Psoas muscle (tissue), 8 donors: ENCODE measurements around the gene TSPAN32. TPM values are rescaled to one million over a fixed set of nuclear protein-coding genes. Genes with fewer than 3 reads are reported as not detected.

Experiments used
- ATAC-seq, 4 donors: fragments of 200-7000 bp; cut with Tn5 transposase; one replicate each; pipeline ENCODE4 v1.9.1; 2020; ENCODE audit warnings: moderate library complexity in 3 of 4, mild to moderate bottlenecking in 2 of 4
- DNase-seq, 2 donors: peaks; one replicate each; pipeline ENCODE4 v3.0.0-alpha.2; 2020
- H3K27ac ChIP-seq: fragments of 200-600 bp; one replicate; pipeline ENCODE4 v1.8.0; 2022
- H3K27me3 ChIP-seq, 3 donors: fragments of 200-600 bp in 1 of 3; one replicate each; pipeline versions ENCODE4 v1.6.1 to v1.8.0; 2013 to 2022; ENCODE audit warnings: low read length in 2 of 3, mild to moderate bottlenecking in 2 of 3, moderate library complexity in 1 of 3; ENCODE audit not compliant: insufficient read depth in 3 of 3
- H3K36me3 ChIP-seq, 2 donors: fragments of 200-600 bp in 1 of 2; one replicate each; pipeline versions ENCODE4 v1.6.1 to v1.8.0; 2013 to 2022; ENCODE audit warnings: low read depth in 1 of 2, mild to moderate bottlenecking in 1 of 2, moderate library complexity in 1 of 2; ENCODE audit not compliant: insufficient read depth in 1 of 2
- H3K4me1 ChIP-seq: fragments of 200-600 bp; one replicate; pipeline ENCODE4 v1.8.0; 2022
- H3K4me3 ChIP-seq: fragments of 200-600 bp; one replicate; pipeline ENCODE4 v1.8.0; 2022; ENCODE audit warnings: mild to moderate bottlenecking
- H3K9me3 ChIP-seq: fragments of 200-600 bp; one replicate; pipeline ENCODE4 v1.8.0; 2022
- WGBS, 3 donors: extraction: QIAGEN DNeasy Blood & Tissue Kit; methylation state at CpG; one replicate each; pipeline versions ENCODE4 v1.1.6 to v1.1.7; 2013; 5-methylcytosine and 5-hydroxymethylcytosine counted together
- intact Hi-C, 2 donors: fragments of 100-400 bp; cut with DNase I; formaldehyde crosslinking; loops; one replicate each; pipeline versions ENCODE4 v1.11.0 to v1.14.2; 2022
- polyA plus RNA-seq, 3 donors: library from polyadenylated mRNA; stranded (reverse); fragments of 200-250 nt; gene quantifications; one replicate each; pipeline ENCODE4 v1.2.3, GENCODE V29; 2013
- total RNA-seq, 4 donors: library from RNA; stranded (reverse); fragmentation: NEBNext Ultra II Directional in 2 of 4; extraction: Animal tissue kit (Norgen Biotek cat#: 25700) in 2 of 4; gene quantifications; one replicate each; pipeline versions ENCODE4 v1.2.1 to v1.2.4, GENCODE V29; 2021 to 2023
- TF ChIP-seq, protein P1 (sequence below): fragments of 200-600 bp; IDR thresholded peaks from one replicate; pipeline ENCODE4 v1.8.0; 2022; ENCODE audit warnings: antibody characterized with exemption
- donor health status: healthy with polysubstance abuse.
- donor health status: DM: no; HTN: no; CAD: no; lungs with moderate emphysema.
- donor health status: Bipolar disorder and iron deficiency.
- donor health status: healthy.
- donor health status: DM: yes; HTN: yes; CAD: no.
- donor health status: DM: no; HTN: no; CAD: no.
- donor health status: DM: no; HTN: no; CAD: no.
- donor health status: DM: yes; HTN: yes; CAD: no.

Gene TSPAN32
- total and polyA plus RNA-seq, 7 donors: 0.04 to 0.56 (median 0.21) TPM; not detected in 1

DNA sequence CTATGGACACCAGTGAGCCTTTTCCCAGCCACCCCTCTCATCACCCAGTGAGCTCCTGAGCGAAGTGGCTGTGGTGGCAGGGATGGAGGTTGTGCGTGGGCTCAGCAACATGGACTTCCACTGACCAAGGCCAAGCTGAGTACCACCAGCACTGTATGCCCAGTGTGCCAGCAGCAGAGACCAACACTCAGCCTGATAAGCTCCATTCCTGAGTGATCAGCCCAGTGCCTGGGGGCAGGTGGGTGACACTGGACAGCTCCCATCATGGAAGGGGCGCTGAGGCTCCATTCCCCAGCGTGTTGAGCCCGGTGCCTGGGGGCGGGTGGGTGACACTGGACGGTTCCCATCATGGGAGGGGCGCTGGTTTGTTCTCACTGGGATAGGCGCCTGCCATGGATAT, 57.7 kb downstream of the TSPAN32 start:
- H3K36me3 ChIP-seq: no peaks in the 10 kb centered on the region
- no peak overlapping the region for H3K4me3 ChIP-seq
- ATAC-seq (no peak), DNase-seq (no peak)
- H3K4me1 ChIP-seq: no peaks in the 10 kb centered on the region
- 90 to 96% (median 90%) methylated on average over 9 of the region's 9 CpGs for WGBS, 3 donors
- TF ChIP-seq, protein P1, sequence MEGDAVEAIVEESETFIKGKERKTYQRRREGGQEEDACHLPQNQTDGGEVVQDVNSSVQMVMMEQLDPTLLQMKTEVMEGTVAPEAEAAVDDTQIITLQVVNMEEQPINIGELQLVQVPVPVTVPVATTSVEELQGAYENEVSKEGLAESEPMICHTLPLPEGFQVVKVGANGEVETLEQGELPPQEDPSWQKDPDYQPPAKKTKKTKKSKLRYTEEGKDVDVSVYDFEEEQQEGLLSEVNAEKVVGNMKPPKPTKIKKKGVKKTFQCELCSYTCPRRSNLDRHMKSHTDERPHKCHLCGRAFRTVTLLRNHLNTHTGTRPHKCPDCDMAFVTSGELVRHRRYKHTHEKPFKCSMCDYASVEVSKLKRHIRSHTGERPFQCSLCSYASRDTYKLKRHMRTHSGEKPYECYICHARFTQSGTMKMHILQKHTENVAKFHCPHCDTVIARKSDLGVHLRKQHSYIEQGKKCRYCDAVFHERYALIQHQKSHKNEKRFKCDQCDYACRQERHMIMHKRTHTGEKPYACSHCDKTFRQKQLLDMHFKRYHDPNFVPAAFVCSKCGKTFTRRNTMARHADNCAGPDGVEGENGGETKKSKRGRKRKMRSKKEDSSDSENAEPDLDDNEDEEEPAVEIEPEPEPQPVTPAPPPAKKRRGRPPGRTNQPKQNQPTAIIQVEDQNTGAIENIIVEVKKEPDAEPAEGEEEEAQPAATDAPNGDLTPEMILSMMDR: no peak
- no peak overlapping the region for H3K27ac ChIP-seq
- intact Hi-C loops: no loop called here
- no peaks in the 10 kb centered on the region for H3K27me3 ChIP-seq
- H3K9me3 ChIP-seq: no peaks in the 10 kb centered on the region

DNA sequence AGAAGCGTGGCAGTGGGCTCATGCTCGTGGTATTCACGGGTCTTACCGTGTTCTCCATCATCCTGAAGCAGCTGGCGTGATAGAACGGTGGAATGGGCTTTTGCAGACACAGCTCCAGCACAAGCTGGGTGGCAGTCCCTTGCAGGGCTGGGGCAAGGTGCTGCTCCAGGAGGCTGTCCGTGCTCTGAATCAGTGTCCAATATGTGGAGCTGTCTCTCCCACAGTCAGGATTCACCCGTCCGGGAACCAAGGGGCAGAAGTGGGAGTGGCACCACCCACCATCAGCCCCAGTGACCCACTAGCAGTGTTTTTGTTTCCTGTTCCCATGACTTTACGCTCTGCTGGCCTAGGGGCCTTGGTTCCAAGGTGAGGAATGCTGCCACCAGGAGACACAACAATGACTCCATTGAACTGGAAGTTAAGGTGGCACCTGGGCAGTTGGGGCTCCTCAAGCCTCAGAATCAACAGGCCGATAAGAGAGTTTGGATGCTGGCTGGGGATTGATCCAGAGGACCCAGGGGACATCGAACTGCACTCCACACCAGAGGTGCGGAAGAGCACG, 58.3 kb downstream of the TSPAN32 start:
- WGBS, 3 donors: 90 to 92% (median 90%) methylated on average over 14 of the region's 14 CpGs
- no peaks in the 10 kb centered on the region for H3K4me1 ChIP-seq
- ATAC-seq: no peak
- no peaks in the 10 kb centered on the region for H3K36me3 ChIP-seq
- TF ChIP-seq, protein P1: no peak
- intact Hi-C loops: no loop called here
- H3K9me3 ChIP-seq: no peaks in the 10 kb centered on the region
- no peak overlapping the region for H3K4me3 ChIP-seq
- no peaks in the 10 kb centered on the region for H3K27me3 ChIP-seq
- no peak for DNase-seq
- H3K27ac ChIP-seq: no peak overlapping the region

DNA sequence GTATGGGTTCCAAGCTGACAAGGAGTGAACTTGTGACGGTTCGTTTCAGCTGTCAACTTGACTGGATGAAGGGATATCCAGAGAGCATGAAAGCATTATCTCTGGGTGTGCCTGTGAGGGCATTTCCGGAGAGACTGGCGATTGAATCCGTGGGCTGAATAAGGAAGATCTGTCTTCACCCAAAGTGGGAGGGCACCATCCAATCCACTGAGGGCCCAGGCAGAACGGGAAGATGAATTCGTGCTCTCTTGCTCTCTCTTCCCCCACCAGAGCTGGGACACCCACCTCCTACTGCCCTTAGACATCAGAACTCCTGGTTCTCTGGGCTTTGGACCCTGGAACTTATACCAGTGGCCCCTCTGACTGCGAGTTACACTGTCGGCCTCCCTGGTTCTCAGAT, 59.8 kb downstream of the TSPAN32 start:
- Histone ChIP-seq H3K36me3 (no peaks in the 10 kb centered on the region), H3K27me3 (no peaks in the 10 kb centered on the region), H3K4me3 (no peak overlapping the region), H3K4me1 (no peaks in the 10 kb centered on the region), H3K9me3 (no peaks in the 10 kb centered on the region), H3K27ac (no peak overlapping the region)
- ATAC-seq (no peak), DNase-seq (no peak)
- WGBS, 3 donors: 74 to 86% (median 79%) methylated on average over 9 of the region's 9 CpGs
- TF ChIP-seq, protein P1: no peak
- intact Hi-C loops: no loop called here

DNA sequence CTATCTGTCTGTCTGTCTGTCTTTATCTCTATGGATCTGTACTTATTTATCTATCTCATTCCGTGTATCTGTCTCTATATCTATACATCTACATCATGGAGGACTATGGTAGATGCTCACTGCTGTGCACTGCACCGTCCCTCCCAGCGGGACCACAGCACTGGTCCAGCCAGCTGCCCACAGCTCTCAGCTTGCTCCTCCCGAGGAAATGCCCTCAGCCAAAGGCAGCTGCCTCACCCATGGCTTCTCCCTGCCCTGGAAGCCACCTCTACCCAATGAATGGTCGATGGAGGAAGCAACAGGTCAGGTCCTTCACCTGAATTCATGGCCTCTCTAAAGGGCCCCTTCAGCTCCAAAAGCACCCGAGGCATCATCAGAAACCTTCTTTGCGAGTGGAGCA, 60.6 kb downstream of the TSPAN32 start:
- intact Hi-C loops: no loop called here
- TF ChIP-seq, protein P1: no peak
- 86 to 90% (median 88%) methylated on average over 7 of the region's 7 CpGs for WGBS, 3 donors

DNA sequence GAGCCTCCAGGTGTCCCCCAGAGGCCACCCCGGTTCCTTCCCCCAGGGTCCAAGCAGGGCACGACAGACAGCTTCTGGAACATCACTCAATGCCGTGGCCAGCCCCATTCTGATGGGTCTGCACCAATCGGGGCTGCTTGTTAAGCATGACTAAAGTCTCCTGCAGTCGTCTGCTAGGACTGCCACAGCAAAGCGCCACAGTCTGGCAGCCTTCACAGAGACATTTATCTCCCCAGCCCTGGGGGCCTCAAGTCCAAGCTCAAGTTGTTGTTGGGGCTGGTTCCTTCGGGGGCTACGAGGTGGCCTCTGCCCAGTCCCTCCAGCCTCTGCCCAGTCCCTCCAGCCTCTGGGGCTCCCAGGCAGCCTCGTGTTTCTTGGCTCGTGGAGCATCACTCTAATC, 61.3 kb downstream of the TSPAN32 start:
- peaks cover 0 to 2% (median 0%) of the 10 kb centered on the region in 3 donors for H3K27me3 ChIP-seq
- no peak for ATAC-seq
- 80 to 87% (median 82%) methylated on average over 10 of the region's 10 CpGs for WGBS, 3 donors
- intact Hi-C loops: no loop called here
- TF ChIP-seq, protein P1: no peak
- H3K36me3 ChIP-seq: no peaks in the 10 kb centered on the region
- no peak for DNase-seq
- no peak overlapping the region for H3K4me3 ChIP-seq
- no peak overlapping the region for H3K27ac ChIP-seq
- H3K9me3 ChIP-seq: no peaks in the 10 kb centered on the region
- no peaks in the 10 kb centered on the region for H3K4me1 ChIP-seq

More for the DNA sequence above, 60.6 kb downstream of the TSPAN32 start:
- no peaks in the 10 kb centered on the region for H3K9me3 ChIP-seq
- no peak for ATAC-seq
- no peak overlapping the region for H3K27ac ChIP-seq
- H3K4me3 ChIP-seq: no peak overlapping the region
- DNase-seq: no peak
- H3K4me1 ChIP-seq: no peaks in the 10 kb centered on the region
- no peaks in the 10 kb centered on the region for H3K27me3 ChIP-seq
- no peaks in the 10 kb centered on the region for H3K36me3 ChIP-seq
